ENCODE data around the gene OR2T27. TPM values are rescaled to one million over a fixed set of nuclear protein-coding genes. Genes with fewer than 3 reads are reported as not detected.

The OR2T27 gene
- total RNA-seq, 1 donor from 2014 or later: not detected

DNA sequence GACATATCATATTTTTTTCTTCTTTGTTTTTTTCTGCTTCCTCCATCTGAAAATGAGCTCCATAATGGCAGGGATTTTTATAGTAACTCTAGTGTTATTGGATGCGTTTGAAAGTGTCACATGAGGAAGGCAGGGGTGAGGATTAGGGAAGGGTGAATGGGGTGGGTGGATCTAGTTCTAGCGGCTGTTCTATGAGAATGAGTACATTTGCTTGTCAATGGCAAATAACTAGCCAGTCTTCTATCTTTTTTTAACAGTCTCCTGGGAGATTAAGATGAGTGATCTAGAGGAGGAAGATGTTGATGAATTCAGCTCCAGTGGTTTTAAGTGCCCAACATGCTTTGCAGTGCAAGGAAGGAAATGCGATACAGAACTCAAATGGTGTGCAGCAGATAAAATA, 41.4 kb upstream of the OR2T27 start:
- H3K27me3 Mint-ChIP-seq (ENCODE audit: low read depth): no peaks in the 10 kb centered on the region
- TF ChIP-seq, protein P1, sequence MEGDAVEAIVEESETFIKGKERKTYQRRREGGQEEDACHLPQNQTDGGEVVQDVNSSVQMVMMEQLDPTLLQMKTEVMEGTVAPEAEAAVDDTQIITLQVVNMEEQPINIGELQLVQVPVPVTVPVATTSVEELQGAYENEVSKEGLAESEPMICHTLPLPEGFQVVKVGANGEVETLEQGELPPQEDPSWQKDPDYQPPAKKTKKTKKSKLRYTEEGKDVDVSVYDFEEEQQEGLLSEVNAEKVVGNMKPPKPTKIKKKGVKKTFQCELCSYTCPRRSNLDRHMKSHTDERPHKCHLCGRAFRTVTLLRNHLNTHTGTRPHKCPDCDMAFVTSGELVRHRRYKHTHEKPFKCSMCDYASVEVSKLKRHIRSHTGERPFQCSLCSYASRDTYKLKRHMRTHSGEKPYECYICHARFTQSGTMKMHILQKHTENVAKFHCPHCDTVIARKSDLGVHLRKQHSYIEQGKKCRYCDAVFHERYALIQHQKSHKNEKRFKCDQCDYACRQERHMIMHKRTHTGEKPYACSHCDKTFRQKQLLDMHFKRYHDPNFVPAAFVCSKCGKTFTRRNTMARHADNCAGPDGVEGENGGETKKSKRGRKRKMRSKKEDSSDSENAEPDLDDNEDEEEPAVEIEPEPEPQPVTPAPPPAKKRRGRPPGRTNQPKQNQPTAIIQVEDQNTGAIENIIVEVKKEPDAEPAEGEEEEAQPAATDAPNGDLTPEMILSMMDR (IDR thresholded peaks at IDR 0.05; ENCODE audit: unreplicated experiment): no peak
- peaks cover 61% of the 10 kb centered on the region for H3K9me3 Mint-ChIP-seq

DNA sequence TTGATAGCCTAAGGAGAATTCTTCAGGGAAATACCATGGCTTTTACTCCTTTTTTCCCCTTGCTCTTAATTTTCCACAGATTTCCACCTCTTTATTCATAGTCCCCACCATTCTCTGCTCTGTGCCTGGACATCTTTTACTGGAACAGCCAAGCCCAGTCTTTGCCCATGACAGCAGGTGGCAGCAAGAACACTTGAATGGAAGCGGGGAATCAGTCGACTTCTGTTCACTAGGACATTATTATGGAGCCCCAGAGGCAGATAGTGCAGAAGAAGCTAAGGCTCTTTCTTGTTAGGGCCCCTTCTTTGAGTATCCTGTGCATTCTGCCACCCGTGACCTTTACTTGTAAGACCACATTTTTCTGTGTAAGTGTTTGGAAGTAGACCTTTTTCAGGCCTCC, 40.9 kb upstream of the OR2T27 start:
- Mint-ChIP-seq H3K27ac (no peak overlapping the region), H3K36me3 (no peaks in the 10 kb centered on the region), H3K4me3 (no peak overlapping the region), H3K4me1 (no peaks in the 10 kb centered on the region), H3K9me3 (peaks cover 62% of the 10 kb centered on the region), H3K27me3 (ENCODE audit: low read depth) (no peaks in the 10 kb centered on the region)
- no peak for DNase-seq (ENCODE audit: low spot score in 2 of 2, unreplicated experiment in 2 of 2)
- TF ChIP-seq, protein P1 (IDR thresholded peaks at IDR 0.05; ENCODE audit: unreplicated experiment): no peak

More for the DNA sequence above, 41.4 kb upstream of the OR2T27 start:
- DNase-seq (ENCODE audit: low spot score in 2 of 2, unreplicated experiment in 2 of 2): no peak
- Mint-ChIP-seq H3K4me3 (no peak overlapping the region), H3K36me3 (no peaks in the 10 kb centered on the region), H3K4me1 (no peaks in the 10 kb centered on the region), H3K27ac (no peak overlapping the region)

DNA sequence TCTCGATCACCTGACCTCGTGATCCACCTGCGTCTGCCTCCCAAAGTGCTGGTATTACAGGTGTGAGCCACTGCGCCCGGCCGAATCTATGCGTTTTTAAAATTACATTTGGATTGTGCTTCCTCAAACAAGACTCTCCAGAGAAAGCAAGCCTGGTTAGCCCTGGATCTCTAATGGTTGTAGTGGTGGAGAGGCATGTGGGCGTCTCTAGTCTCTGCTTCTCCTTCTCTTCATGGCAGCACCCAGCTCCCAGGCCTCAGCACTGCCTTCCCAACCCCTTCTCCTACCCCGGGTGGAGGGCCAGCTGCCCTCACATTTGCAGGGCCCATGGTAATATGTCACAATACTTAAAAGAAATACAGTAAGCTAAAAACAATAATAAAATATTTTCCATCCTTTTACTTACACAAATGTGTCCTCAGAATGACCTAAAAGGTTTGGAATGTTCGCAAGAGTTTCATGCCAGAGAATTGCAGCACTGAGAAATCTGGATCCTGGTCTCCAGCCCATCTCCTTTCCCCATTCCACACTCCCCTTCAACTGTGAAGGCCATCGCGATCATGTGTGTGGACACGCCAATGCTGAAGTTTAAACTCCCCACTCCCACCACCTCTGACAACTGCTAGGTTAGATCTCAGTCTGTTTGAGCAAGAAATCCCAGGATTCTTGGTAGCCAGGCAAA, 40.3 kb upstream of the OR2T27 start:
- Mint-ChIP-seq H3K36me3 (no peaks in the 10 kb centered on the region), H3K9me3 (peaks cover 69% of the 10 kb centered on the region), H3K4me3 (no peak overlapping the region), H3K27ac (no peak overlapping the region), H3K4me1 (no peaks in the 10 kb centered on the region), H3K27me3 (ENCODE audit: low read depth) (no peaks in the 10 kb centered on the region)
- TF ChIP-seq, protein P1 (IDR thresholded peaks at IDR 0.05; ENCODE audit: unreplicated experiment): no peak
- no peak for DNase-seq (ENCODE audit: low spot score in 2 of 2, unreplicated experiment in 2 of 2)

DNA sequence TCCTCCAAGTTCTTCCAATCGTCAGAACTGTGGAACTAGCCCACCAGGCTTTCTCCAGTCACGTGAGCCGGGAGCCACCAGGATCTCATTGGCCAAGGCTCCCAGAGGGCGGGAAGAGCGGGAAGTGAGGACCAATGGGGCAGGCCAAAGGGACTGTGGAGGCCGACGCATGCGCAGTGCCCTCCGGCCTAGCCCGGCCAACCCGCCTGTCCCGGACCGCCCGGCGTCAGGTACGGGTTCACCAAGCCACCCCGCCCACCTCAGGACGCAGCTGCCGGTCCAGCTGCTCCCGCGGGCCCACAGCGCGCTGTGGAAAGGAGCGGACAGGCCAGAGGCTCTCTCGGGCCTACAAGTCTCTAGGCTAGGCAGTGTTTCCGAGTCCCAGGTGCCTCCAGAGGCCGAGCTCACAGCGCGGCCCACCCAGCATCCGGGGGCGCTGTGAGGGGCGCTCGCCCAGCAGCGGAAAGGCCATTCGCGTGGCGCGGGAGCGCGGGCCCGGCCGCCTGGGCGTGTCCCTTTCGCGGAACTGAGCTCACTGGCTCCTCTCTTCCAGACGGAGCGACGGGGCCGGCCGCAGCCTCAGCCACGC, 36.3 kb upstream of the OR2T27 start:
- TF ChIP-seq, protein P1 (IDR thresholded peaks at IDR 0.05; ENCODE audit: unreplicated experiment): no peak
- Mint-ChIP-seq H3K9me3 (peaks cover 77% of the 10 kb centered on the region), H3K36me3 (no peaks in the 10 kb centered on the region), H3K27ac (no peak overlapping the region), H3K4me3 (no peak overlapping the region), H3K4me1 (no peaks in the 10 kb centered on the region), H3K27me3 (ENCODE audit: low read depth) (no peaks in the 10 kb centered on the region)
- DNase-seq (ENCODE audit: low spot score in 2 of 2, unreplicated experiment in 2 of 2): no peak

DNA sequence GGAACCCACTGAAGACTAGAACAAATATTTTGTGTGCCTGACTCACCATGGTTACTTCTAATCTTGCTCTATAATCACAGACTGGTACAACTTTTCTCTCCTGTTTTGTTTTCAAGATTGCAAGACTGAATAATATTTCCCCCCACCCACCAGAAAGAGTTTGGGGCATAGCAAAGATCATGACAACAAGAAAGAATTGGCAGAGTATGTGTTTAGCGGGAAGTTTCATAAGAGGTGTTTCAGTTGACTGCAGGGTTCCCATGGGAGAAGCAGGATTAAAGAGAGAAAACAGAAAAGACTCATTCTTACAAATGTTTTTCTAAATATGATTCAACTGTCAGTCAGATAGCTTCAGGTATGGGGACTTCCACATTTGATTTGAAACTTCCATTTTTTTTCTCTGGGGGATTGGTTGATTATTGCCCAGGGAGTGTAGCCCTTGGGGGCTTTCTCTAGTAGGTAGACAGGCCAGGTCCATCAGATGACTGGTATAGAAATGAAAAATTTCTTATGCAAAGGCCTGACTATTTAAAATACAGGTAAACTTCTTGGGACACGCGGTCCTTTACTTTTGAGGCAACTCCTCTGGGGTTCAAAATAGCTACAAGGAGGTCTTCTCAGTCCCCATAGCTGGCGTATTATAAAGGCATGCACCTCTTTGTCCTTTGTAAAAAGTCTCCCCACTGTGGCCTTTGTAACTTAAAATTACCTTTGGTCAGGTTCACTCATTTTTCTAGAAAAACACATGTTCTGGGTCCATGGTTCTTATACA, 33.4 kb upstream of the OR2T27 start:
- Mint-ChIP-seq H3K4me3 (no peak overlapping the region), H3K4me1 (no peaks in the 10 kb centered on the region), H3K36me3 (no peaks in the 10 kb centered on the region), H3K9me3 (peaks cover 78% of the 10 kb centered on the region), H3K27ac (no peak overlapping the region), H3K27me3 (ENCODE audit: low read depth) (no peaks in the 10 kb centered on the region)
- TF ChIP-seq, protein P1 (IDR thresholded peaks at IDR 0.05; ENCODE audit: unreplicated experiment): no peak
- DNase-seq (ENCODE audit: low spot score in 2 of 2, unreplicated experiment in 2 of 2): no peak

All from mesothelial cell of epicardium (in vitro differentiated cells).